MM.1S (cell line): ENCODE results near the gene MTNR1A.

Experiments used
- EZH2 ChIP-seq: fragments of 300-600 bp; sonication (generic); optimal IDR thresholded peaks from 2 replicates; pipeline ENCODE3; 2017; ENCODE audit warnings: low read depth, mild to moderate bottlenecking, antibody characterized with exemption, low read length, mixed read lengths
- EZH2phosphoT487 ChIP-seq: fragments of 300-600 bp; sonication (generic); IDR thresholded peaks from 2 replicates; pipeline ENCODE4 v1.6.1; 2018; ENCODE audit warnings: antibody characterized with exemption, low read length
- TF ChIP-seq, protein P1 (sequence below): fragments of 300-600 bp; sonication (generic); IDR thresholded peaks from 2 replicates; pipeline ENCODE4 v1.5.1; 2016; ENCODE audit warnings: antibody characterized with exemption, low read length, mixed read lengths

DNA sequence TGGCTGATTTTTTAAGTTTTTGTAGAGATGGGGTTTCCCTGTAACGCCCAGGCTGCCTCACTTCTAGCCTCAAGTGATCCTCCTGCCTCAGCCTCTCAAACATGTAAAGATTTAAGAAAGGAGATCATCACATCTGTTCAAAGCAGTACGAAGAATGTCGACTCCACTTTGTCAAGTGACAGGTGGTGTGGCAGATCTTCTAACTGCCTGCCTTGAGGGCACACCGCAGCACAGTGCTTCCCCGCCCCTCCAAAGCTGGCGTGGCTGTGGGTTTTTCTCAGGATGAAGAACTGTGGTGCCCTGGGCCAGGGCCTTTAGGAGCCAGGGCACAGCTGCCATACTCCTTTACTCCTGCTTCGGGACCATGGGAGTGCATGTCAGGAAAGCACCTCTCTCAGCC lies 43.3 kb upstream of the MTNR1A start:
- TF ChIP-seq, protein P1, sequence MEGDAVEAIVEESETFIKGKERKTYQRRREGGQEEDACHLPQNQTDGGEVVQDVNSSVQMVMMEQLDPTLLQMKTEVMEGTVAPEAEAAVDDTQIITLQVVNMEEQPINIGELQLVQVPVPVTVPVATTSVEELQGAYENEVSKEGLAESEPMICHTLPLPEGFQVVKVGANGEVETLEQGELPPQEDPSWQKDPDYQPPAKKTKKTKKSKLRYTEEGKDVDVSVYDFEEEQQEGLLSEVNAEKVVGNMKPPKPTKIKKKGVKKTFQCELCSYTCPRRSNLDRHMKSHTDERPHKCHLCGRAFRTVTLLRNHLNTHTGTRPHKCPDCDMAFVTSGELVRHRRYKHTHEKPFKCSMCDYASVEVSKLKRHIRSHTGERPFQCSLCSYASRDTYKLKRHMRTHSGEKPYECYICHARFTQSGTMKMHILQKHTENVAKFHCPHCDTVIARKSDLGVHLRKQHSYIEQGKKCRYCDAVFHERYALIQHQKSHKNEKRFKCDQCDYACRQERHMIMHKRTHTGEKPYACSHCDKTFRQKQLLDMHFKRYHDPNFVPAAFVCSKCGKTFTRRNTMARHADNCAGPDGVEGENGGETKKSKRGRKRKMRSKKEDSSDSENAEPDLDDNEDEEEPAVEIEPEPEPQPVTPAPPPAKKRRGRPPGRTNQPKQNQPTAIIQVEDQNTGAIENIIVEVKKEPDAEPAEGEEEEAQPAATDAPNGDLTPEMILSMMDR = no peak
- TF ChIP-seq EZH2 (no peak), EZH2phosphoT487 (no peak)
